GM18526 (cell line): ENCODE results near the gene CDH18.

ENCODE experiments used
- POLR2A ChIP-seq: IDR thresholded peaks from 3 replicates; pipeline ENCODE4 v1.6.1; 2011; ENCODE audit not compliant: insufficient read length; ENCODE audit errors: extremely low read depth

CDH18 gene

GRCh38 chr5:19960451-19960850, 27.5 kb downstream of the CDH18 start:
- no peak for TF ChIP-seq POLR2A

- TF ChIP-seq POLR2A: no peak
These were observed 28.1 kb downstream of the CDH18 start for GRCh38 chr5:19959830-19960384.

- TF ChIP-seq POLR2A: no peak
These were observed 37.1 kb downstream of the CDH18 start for GRCh38 chr5:19950897-19951296.

GRCh38 chr5:19940192-19940591, 47.8 kb downstream of the CDH18 start:
- no peak for TF ChIP-seq POLR2A

- TF ChIP-seq POLR2A: no peak
These were observed 57.5 kb downstream of the CDH18 start for GRCh38 chr5:19930451-19930850.

GRCh38 chr5:19928562-19929421, 59.2 kb downstream of the CDH18 start:
- TF ChIP-seq POLR2A: no peak

- TF ChIP-seq POLR2A: no peak
These were observed 60.1 kb downstream of the CDH18 start for GRCh38 chr5:19927919-19928318.

- TF ChIP-seq POLR2A: no peak
These were observed 60.8 kb downstream of the CDH18 start for GRCh38 chr5:19927170-19927569.

GRCh38 chr5:19923742-19924141, 64.3 kb downstream of the CDH18 start:
- TF ChIP-seq POLR2A: no peak

- no peak for TF ChIP-seq POLR2A
These were observed 67.2 kb downstream of the CDH18 start for GRCh38 chr5:19920761-19921160.

- no peak for TF ChIP-seq POLR2A
These were observed 69.2 kb downstream of the CDH18 start for GRCh38 chr5:19918780-19919179.

GRCh38 chr5:19917588-19918122, 70.3 kb downstream of the CDH18 start:
- TF ChIP-seq POLR2A: no peak

GRCh38 chr5:19910136-19910535, 77.9 kb downstream of the CDH18 start:
- TF ChIP-seq POLR2A: no peak

- no peak for TF ChIP-seq POLR2A
These were observed 83.2 kb downstream of the CDH18 start for GRCh38 chr5:19904766-19905165.

- TF ChIP-seq POLR2A: no peak
These were observed 84.4 kb downstream of the CDH18 start for GRCh38 chr5:19903611-19904010.

- no peak for TF ChIP-seq POLR2A
These were observed 85.6 kb downstream of the CDH18 start for GRCh38 chr5:19902316-19902934.
